Endodermal cell (in vitro differentiated cells): Measurements from ENCODE around the gene NOP9. TPM values are rescaled to one million over a fixed set of nuclear protein-coding genes. Genes with fewer than 3 reads are reported as not detected.

Experiments
- DNase-seq: peaks from one replicate; pipeline ENCODE4 v3.0.0-alpha.2; 2017
- H3K27ac ChIP-seq: 2 replicates; pipeline ENCODE4 v1.5.1; 2013; ENCODE audit warnings: mild to moderate bottlenecking, low read depth, low read length, moderate library complexity
- H3K27me3 ChIP-seq: 2 replicates; pipeline ENCODE4 v1.6.1; 2013; ENCODE audit warnings: mild to moderate bottlenecking, low read length, moderate library complexity; ENCODE audit not compliant: insufficient read depth, control insufficient read depth, poor library complexity, severe bottlenecking
- H3K36me3 ChIP-seq: 2 replicates; pipeline ENCODE4 v1.7.0; 2013; ENCODE audit warnings: mild to moderate bottlenecking, low read length, moderate library complexity; ENCODE audit not compliant: control insufficient read depth, insufficient read depth
- H3K4me1 ChIP-seq: one replicate; pipeline ENCODE4 v1.7.0; 2013; ENCODE audit warnings: low read length; ENCODE audit not compliant: control insufficient read depth, insufficient read depth
- H3K4me3 ChIP-seq: 2 replicates; pipeline ENCODE4 v1.5.1; 2013; ENCODE audit warnings: mild to moderate bottlenecking, low read length, moderate library complexity
- H3K9ac ChIP-seq: 2 replicates; pipeline ENCODE4 v1.6.1; 2013; ENCODE audit warnings: mild to moderate bottlenecking, low read length, moderate library complexity; ENCODE audit not compliant: poor library complexity, severe bottlenecking; ENCODE audit errors: extremely low read depth
- H3K9me3 ChIP-seq: 2 replicates; pipeline ENCODE4 v1.6.1; 2013; ENCODE audit warnings: mild to moderate bottlenecking, low read length, moderate library complexity; ENCODE audit not compliant: control insufficient read depth
- H3K27ac Mint-ChIP-seq: 2 replicates; pipeline ENCODE4 v1.8.0; 2020; ENCODE audit warnings: mixed read lengths
- H3K27me3 Mint-ChIP-seq: 2 replicates; pipeline ENCODE4 v1.8.0; 2021; ENCODE audit warnings: mild to moderate bottlenecking, mixed read lengths; ENCODE audit not compliant: insufficient read depth
- H3K36me3 Mint-ChIP-seq: 2 replicates; pipeline ENCODE4 v1.8.0; 2020; ENCODE audit warnings: low read depth, mixed read lengths
- H3K4me1 Mint-ChIP-seq: 2 replicates; pipeline ENCODE4 v1.8.0; 2020; ENCODE audit warnings: mixed read lengths
- H3K4me3 Mint-ChIP-seq: 2 replicates; pipeline ENCODE4 v1.8.0; 2020; ENCODE audit warnings: mild to moderate bottlenecking, moderate library complexity, mixed read lengths
- H3K9me3 Mint-ChIP-seq: 2 replicates; pipeline ENCODE4 v1.8.0; 2020; ENCODE audit warnings: mild to moderate bottlenecking, mixed read lengths
- CTCF ChIP-seq: fragments of 200-600 bp; sonication (generic); conservative IDR thresholded peaks from 2 replicates; pipeline ENCODE4 v1.5.0; 2021; ENCODE audit warnings: antibody characterized with exemption, mild to moderate bottlenecking
- WGBS, 2 experiments: methylation state at CpG; one replicate each; pipeline versions ENCODE4 v1.1.5 to v1.1.7; 2013; ENCODE audit warnings: missing lambda C conversion rate in 2 of 2, mixed read lengths in 1 of 2; ENCODE audit not compliant: insufficient coverage in 1 of 2, insufficient read length in 1 of 2; 5-methylcytosine and 5-hydroxymethylcytosine counted together
- total RNA-seq, 2 donors: library from RNA; stranded (reverse); fragmentation: NEBNext Ultra II Directional in 1 of 2; extraction: Animal tissue kit (Norgen Biotek cat#: 25700) in 1 of 2; gene quantifications; 2 replicates in 1 of 2; 3 replicates in 1 of 2; pipeline ENCODE4 v1.2.1, GENCODE V29; 2021

NOP9 gene
- total RNA-seq, 2 donors from 2014 or later, result 31.1 to 32.0 TPM

- no peaks in the 10 kb centered on the region for H3K27me3 ChIP-seq
- no peaks in the 10 kb centered on the region for H3K4me1 ChIP-seq
- no peak for TF ChIP-seq CTCF
- no peak overlapping the region for H3K4me3 Mint-ChIP-seq
- no peak overlapping the region for H3K27ac Mint-ChIP-seq
- H3K36me3 Mint-ChIP-seq, result peaks cover 4% of the 10 kb centered on the region
- H3K9me3 Mint-ChIP-seq, result no peaks in the 10 kb centered on the region
- no peaks in the 10 kb centered on the region for H3K36me3 ChIP-seq
- 86 to 93% methylated on average over 2 to 11 of the region's 11 CpGs for WGBS, 2 experiments
- H3K27ac ChIP-seq, result no peak overlapping the region
- no peak overlapping the region for H3K4me3 ChIP-seq
- H3K9ac ChIP-seq, result no peak overlapping the region
- H3K4me1 Mint-ChIP-seq, result no peaks in the 10 kb centered on the region
- peaks cover 2% of the 10 kb centered on the region for H3K27me3 Mint-ChIP-seq
- DNase-seq, result no peak
- H3K9me3 ChIP-seq, result no peaks in the 10 kb centered on the region
Observed at GRCh38 chr14:24252289-24253124, 47.1 kb upstream of the NOP9 start.

DNA sequence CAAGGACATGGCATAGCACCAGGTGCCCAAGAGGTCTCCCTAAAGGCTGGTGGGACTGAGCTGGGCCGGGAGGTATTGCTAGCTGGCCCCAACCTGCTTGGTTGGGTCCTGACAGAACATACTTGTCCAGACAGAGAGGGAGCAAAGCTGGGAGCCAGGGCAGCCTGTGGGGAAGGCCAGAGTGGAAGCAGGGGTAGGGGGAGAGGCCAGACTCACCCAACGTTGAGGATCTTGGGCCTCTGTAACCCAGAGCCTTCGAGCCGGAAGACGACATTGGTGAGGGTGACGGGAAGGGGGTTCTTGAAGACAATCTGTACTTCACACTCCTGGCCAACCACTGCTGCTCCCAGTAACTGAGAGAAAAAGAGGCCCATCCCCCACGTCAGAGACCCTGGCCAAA, 45.7 kb upstream of the NOP9 start:
- DNase-seq, result no peak
- Histone ChIP-seq H3K4me1 (no peaks in the 10 kb centered on the region), H3K27ac (no peak overlapping the region), H3K4me3 (no peak overlapping the region), H3K9me3 (no peaks in the 10 kb centered on the region), H3K9ac (no peak overlapping the region), H3K27me3 (no peaks in the 10 kb centered on the region), H3K36me3 (no peaks in the 10 kb centered on the region)
- Mint-ChIP-seq H3K27me3 (no peaks in the 10 kb centered on the region), H3K4me3 (no peak overlapping the region), H3K36me3 (peaks cover 4% of the 10 kb centered on the region), H3K9me3 (no peaks in the 10 kb centered on the region), H3K27ac (no peak overlapping the region), H3K4me1 (no peaks in the 10 kb centered on the region)
- 85 to 92% methylated on average over 2 to 7 of the region's 7 CpGs for WGBS, 2 experiments
- no peak for TF ChIP-seq CTCF

GRCh38 chr14:24254630-24255392, 44.8 kb upstream of the NOP9 start:
- H3K4me3 ChIP-seq, result no peak overlapping the region
- no peak overlapping the region for H3K9ac ChIP-seq
- no peaks in the 10 kb centered on the region for H3K4me1 ChIP-seq
- H3K36me3 Mint-ChIP-seq, result peaks cover 4% of the 10 kb centered on the region
- no peak for DNase-seq
- no peaks in the 10 kb centered on the region for H3K4me1 Mint-ChIP-seq
- no peaks in the 10 kb centered on the region for H3K27me3 ChIP-seq
- H3K9me3 ChIP-seq, result no peaks in the 10 kb centered on the region
- no peaks in the 10 kb centered on the region for H3K27me3 Mint-ChIP-seq
- no peak overlapping the region for H3K27ac ChIP-seq
- H3K36me3 ChIP-seq, result no peaks in the 10 kb centered on the region
- no peak overlapping the region for H3K4me3 Mint-ChIP-seq
- H3K27ac Mint-ChIP-seq, result no peak overlapping the region
- H3K9me3 Mint-ChIP-seq, result no peaks in the 10 kb centered on the region
- 94 to 100% methylated on average over 9 to 19 of the region's 19 CpGs for WGBS, 2 experiments
- no peak for TF ChIP-seq CTCF
